Amniotic epithelial cell (primary cell): ENCODE results near the gene TXNDC2.
A peak's percentile ranks its signal among the peaks of the same experiment; 100 is the strongest.
"Not testable (repeated sequence)": the region's sequence is repeated elsewhere in the genome, so short reads cannot be mapped to it uniquely, and the experiment has no call there.

Source experiments
- DNase-seq: peaks from one replicate; pipeline ENCODE4 v3.0.0-alpha.2; 2010; ENCODE audit warnings: low read depth

Gene TXNDC2

GRCh38 chr18:9884532-9885140 lies 1.1 kb upstream of the TXNDC2 start:
- no peak for DNase-seq

- DNase-seq = no peak
These were observed 204 bp downstream of the TXNDC2 start for GRCh38 chr18:9886005-9886348.

GRCh38 chr18:9887992-9888391 lies 2.2 kb downstream of the TXNDC2 start:
- no peak for DNase-seq

GRCh38 chr18:9890196-9890595 lies 4.4 kb downstream of the TXNDC2 start:
- DNase-seq = no peak

GRCh38 chr18:9890957-9891356 lies 5.2 kb downstream of the TXNDC2 start:
- DNase-seq = no peak

GRCh38 chr18:9891515-9891914 lies 5.7 kb downstream of the TXNDC2 start:
- peak; percentile 32 for DNase-seq

GRCh38 chr18:9894454-9895068 lies 8.8 kb downstream of the TXNDC2 start:
- no peak for DNase-seq

- no peak for DNase-seq
These were observed 11.4 kb downstream of the TXNDC2 start for GRCh38 chr18:9897129-9897528.

GRCh38 chr18:9897787-9898291 lies 12.1 kb downstream of the TXNDC2 start:
- DNase-seq = not testable (repeated sequence)

- DNase-seq = peak; percentile 57
These were observed 13.2 kb downstream of the TXNDC2 start for GRCh38 chr18:9898792-9899549.

- DNase-seq = not testable (repeated sequence)
These were observed 13.8 kb downstream of the TXNDC2 start for GRCh38 chr18:9899550-9899930.

- no peak for DNase-seq
These were observed 14.9 kb downstream of the TXNDC2 start for GRCh38 chr18:9900699-9901098.

GRCh38 chr18:9901377-9901776 lies 15.6 kb downstream of the TXNDC2 start:
- peak; percentile 53 for DNase-seq

- DNase-seq = not testable (repeated sequence)
These were observed 16.5 kb downstream of the TXNDC2 start for GRCh38 chr18:9902264-9902663.

GRCh38 chr18:9902832-9903231 lies 17.1 kb downstream of the TXNDC2 start:
- no peak for DNase-seq

GRCh38 chr18:9905401-9905922 lies 19.7 kb downstream of the TXNDC2 start:
- peak; percentile 89 for DNase-seq

GRCh38 chr18:9906481-9906880 lies 20.7 kb downstream of the TXNDC2 start:
- no peak for DNase-seq

- no peak for DNase-seq
These were observed 22.1 kb downstream of the TXNDC2 start for GRCh38 chr18:9907867-9908266.

GRCh38 chr18:9910071-9910470 lies 24.3 kb downstream of the TXNDC2 start:
- no peak for DNase-seq

GRCh38 chr18:9910661-9911060 lies 24.9 kb downstream of the TXNDC2 start:
- no peak for DNase-seq

GRCh38 chr18:9911226-9911625 lies 25.5 kb downstream of the TXNDC2 start:
- DNase-seq = no peak

- not testable (repeated sequence) for DNase-seq
These were observed 26.5 kb downstream of the TXNDC2 start for GRCh38 chr18:9912285-9912684.

GRCh38 chr18:9913151-9913525 lies 27.4 kb downstream of the TXNDC2 start:
- peak; percentile 55 for DNase-seq
